SH-SY5Y (cell line): ENCODE measurements around the gene BMP4.

Experiments
- GATA2 ChIP-seq: IDR thresholded peaks from 2 replicates; pipeline ENCODE4 v1.6.1; 2011; ENCODE audit warnings: mild to moderate bottlenecking, low read depth, low read length
- GATA3 ChIP-seq: IDR thresholded peaks from 2 replicates; pipeline ENCODE4 v1.6.1; 2011; ENCODE audit warnings: low read depth, mild to moderate bottlenecking, low read length, moderate library complexity

DNA sequence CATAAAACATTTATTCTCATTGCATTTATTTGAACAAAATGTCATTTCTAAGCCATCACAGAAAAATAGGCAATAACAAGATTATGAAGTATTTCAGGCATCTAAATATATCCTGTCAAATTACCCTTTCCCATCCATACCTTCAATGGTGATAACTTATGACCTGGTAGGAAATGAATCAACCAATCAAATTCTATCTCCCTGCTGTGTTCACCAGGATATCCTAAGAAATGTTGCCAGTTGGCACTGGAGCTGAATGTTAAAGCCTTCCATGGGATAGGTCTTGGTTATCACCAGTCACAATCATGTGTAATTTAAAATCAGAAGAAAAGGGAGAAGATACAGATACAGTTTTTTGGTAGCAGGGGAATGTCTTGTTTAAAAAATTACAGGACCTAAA is 23.7 kb downstream of the BMP4 start:
- no peak for TF ChIP-seq GATA2
- no peak for TF ChIP-seq GATA3
